Thyroid gland (tissue), 4 donors: ENCODE measurements around the gene PGA4. TPM values are rescaled to one million over a fixed set of nuclear protein-coding genes. Genes with fewer than 3 reads are reported as not detected.
"Not testable (repeated sequence)": the region's sequence is repeated elsewhere in the genome, so short reads cannot be mapped to it uniquely, and the experiment has no call there.

ENCODE experiments used
- DNase-seq, 2 donors: peaks; one replicate each; pipeline ENCODE4 v3.0.0-alpha.2; 2019
- H3K27ac ChIP-seq, 3 donors: fragments of 200-600 bp; sonication (generic); 1 replicate in 2 of 3; 2 replicates in 1 of 3; pipeline ENCODE4 v1.5.1; 2016 to 2019; ENCODE audit warnings: mild to moderate bottlenecking in 1 of 3, moderate library complexity in 1 of 3
- H3K27me3 ChIP-seq: fragments of 200-600 bp; sonication (generic); one replicate; pipeline ENCODE4 v1.5.1; 2019
- H3K36me3 ChIP-seq, 2 donors: fragments of 200-600 bp; sonication (generic); one replicate each; pipeline ENCODE4 v1.5.1; 2016 to 2019
- H3K4me1 ChIP-seq, 2 donors: fragments of 200-600 bp; sonication (generic); one replicate each; pipeline ENCODE4 v1.5.1; 2017 to 2019
- H3K4me3 ChIP-seq, 3 donors: fragments of 200-600 bp; sonication (generic); replicated peaks in 1 of 3; 1 replicate in 2 of 3; 2 replicates in 1 of 3; pipeline ENCODE4 v1.5.1; 2016; ENCODE audit warnings: mild to moderate bottlenecking in 1 of 3
- H3K9me3 ChIP-seq: fragments of 200-600 bp; sonication (generic); one replicate; pipeline ENCODE4 v1.5.1; 2017
- POLR2A ChIP-seq, 2 donors: fragments of 450-650 bp; IDR thresholded peaks; one replicate each; pipeline ENCODE4 v1.6.1; 2017; ENCODE audit warnings: antibody characterized with exemption in 2 of 2, mild to moderate bottlenecking in 2 of 2, moderate library complexity in 1 of 2
- WGBS, 2 donors: methylation state at CpG; one replicate each; pipeline ENCODE4 v1.1.5; 2017; 5-methylcytosine and 5-hydroxymethylcytosine counted together
- intact Hi-C: fragments of 100-400 bp; cut with DNase I; formaldehyde crosslinking; loops from one replicate; pipeline ENCODE4 v1.15.1; 2023
- total RNA-seq, 4 donors: library from RNA; depleted of rRNA; stranded (reverse); fragments of >200 nt; gene quantifications; one replicate each; pipeline ENCODE4 v1.2.3, GENCODE V29; 2016
- TF ChIP-seq, protein P1 (sequence below), 6 experiments: fragments of 200-600 bp in 3 of 6; fragments of 450-650 bp in 3 of 6; sonication (generic) in 3 of 6; IDR thresholded peaks; one replicate each; pipeline ENCODE4 v1.5.1; 2016 to 2019; ENCODE audit warnings: antibody characterized with exemption in 6 of 6, mild to moderate bottlenecking in 2 of 6, inconsistent platforms in 1 of 6, moderate library complexity in 1 of 6

PGA4 gene
- total RNA-seq, 4 donors from 2014 or later: 4.6 to 8.1 TPM; not detected in 2

DNA sequence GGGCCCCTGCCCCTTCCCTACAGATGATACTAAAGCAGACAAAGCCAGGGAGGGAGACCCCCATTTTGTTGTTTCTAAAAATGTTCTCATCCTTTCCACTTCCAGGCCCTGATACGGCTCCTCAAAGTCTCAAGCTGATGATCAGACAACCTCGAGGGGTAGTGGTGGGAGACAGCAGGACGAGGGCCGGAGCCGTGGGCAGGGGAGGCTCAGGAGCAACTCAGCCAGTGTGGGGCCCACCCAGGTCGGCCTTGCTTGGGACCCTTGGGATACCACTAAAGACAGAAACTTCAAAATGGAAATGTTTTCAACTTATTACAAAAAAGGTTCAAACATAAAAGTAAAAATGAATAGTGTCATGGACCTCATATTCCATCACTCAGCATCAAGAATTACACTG lies 45.7 kb upstream of the PGA4 start:
- Histone ChIP-seq H3K27ac (no peak overlapping the region), H3K4me1 (no peaks in the 10 kb centered on the region), H3K36me3 (no peaks in the 10 kb centered on the region), H3K27me3 (no peaks in the 10 kb centered on the region), H3K4me3 (no peak overlapping the region), H3K9me3 (no peaks in the 10 kb centered on the region)
- TF ChIP-seq, protein P1, sequence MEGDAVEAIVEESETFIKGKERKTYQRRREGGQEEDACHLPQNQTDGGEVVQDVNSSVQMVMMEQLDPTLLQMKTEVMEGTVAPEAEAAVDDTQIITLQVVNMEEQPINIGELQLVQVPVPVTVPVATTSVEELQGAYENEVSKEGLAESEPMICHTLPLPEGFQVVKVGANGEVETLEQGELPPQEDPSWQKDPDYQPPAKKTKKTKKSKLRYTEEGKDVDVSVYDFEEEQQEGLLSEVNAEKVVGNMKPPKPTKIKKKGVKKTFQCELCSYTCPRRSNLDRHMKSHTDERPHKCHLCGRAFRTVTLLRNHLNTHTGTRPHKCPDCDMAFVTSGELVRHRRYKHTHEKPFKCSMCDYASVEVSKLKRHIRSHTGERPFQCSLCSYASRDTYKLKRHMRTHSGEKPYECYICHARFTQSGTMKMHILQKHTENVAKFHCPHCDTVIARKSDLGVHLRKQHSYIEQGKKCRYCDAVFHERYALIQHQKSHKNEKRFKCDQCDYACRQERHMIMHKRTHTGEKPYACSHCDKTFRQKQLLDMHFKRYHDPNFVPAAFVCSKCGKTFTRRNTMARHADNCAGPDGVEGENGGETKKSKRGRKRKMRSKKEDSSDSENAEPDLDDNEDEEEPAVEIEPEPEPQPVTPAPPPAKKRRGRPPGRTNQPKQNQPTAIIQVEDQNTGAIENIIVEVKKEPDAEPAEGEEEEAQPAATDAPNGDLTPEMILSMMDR (IDR thresholded peaks at IDR 0.05): no peak
- TF ChIP-seq POLR2A (IDR thresholded peaks at IDR 0.05): no peak
- intact Hi-C loops: no loop called here
- WGBS, 2 donors: 54 to 60% methylated on average over 6 of the region's 6 CpGs
- DNase-seq: no peak

DNA sequence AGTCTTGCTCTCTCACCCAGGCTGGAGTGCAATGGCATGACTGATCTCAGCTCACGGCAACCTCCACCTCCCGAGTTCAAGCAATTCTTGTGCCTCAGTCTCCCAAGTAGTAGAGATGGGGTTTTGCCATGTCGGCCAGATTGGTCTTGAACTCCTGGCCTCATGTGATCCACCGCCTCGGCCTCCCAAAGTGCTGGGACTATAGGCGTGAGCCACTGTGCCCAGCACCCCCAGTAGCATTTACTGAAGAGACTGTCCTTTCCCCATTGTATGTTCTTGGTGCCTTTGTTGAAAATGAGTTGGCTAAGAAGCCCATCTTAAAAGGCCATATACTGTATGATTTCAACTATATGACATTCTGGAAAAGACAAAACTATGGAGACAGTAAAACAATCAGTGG lies 41.9 kb upstream of the PGA4 start:
- H3K27ac ChIP-seq, intact Hi-C loops, H3K27me3 ChIP-seq, H3K36me3 ChIP-seq, H3K9me3 ChIP-seq, DNase-seq, H3K4me1 ChIP-seq, H3K4me3 ChIP-seq: not testable (repeated sequence)
- 85 to 93% methylated on average over 6 of the region's 6 CpGs for WGBS, 2 donors

DNA sequence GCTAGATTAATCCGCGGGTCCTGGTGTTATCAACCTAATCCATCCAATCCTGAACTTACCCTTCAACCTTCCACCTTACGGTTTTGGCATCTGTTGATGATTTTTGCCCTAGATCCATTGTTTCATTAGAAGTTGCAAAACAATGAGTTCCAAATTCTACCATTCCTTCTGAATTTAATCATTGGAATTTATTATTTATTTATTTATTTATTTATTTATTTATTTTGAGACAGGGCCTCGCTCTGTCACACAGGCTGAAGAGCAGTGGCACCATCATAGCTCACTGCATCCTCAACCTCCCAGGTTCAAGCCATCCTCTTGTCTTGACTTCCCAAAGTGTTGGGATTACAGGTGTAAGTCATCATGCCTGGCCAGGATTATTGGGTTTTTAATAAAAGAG lies 40.7 kb upstream of the PGA4 start:
- TF ChIP-seq POLR2A (IDR thresholded peaks at IDR 0.05): no peak
- TF ChIP-seq, protein P1 (IDR thresholded peaks at IDR 0.05): no peak
- Histone ChIP-seq H3K27ac (no peak overlapping the region), H3K9me3 (no peaks in the 10 kb centered on the region), H3K4me1 (no peaks in the 10 kb centered on the region), H3K4me3 (no peak overlapping the region), H3K27me3 (no peaks in the 10 kb centered on the region), H3K36me3 (no peaks in the 10 kb centered on the region)
- intact Hi-C loops: no loop called here
- 94 to 97% methylated on average over 4 of the region's 4 CpGs for WGBS, 2 donors
- DNase-seq: no peak

DNA sequence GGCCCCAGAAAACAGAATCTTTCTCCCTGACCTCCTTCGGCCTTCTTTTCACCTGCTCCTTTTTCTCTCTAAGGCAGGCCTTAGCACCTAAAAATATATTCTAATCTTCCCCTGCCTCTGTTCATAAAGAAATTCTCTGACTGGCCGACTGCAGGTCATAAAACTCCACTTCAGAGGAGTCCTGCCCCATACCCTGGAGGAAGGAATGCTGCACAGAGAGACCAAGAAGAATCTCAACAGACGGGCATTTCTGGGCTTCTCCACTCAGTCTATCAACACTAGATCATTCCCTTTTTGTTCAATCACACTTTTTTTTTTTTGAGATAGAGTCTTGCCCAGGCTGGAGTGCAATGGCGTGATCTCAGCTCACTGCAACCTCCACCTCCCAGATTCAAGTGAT lies 38.5 kb upstream of the PGA4 start:
- DNase-seq: no peak
- 78 to 86% methylated on average over 4 of the region's 4 CpGs for whole genome bisulfite sequencing, 2 donors
- intact Hi-C loops: no loop called here
- H3K27me3 ChIP-seq: no peaks in the 10 kb centered on the region
- H3K4me3 ChIP-seq: no peak overlapping the region
- H3K27ac ChIP-seq: no peak overlapping the region
- no peaks in the 10 kb centered on the region for H3K9me3 ChIP-seq
- no peak for TF ChIP-seq POLR2A (IDR thresholded peaks at IDR 0.05)
- TF ChIP-seq, protein P1 (IDR thresholded peaks at IDR 0.05): no peak
- no peaks in the 10 kb centered on the region for H3K36me3 ChIP-seq
- no peaks in the 10 kb centered on the region for H3K4me1 ChIP-seq

DNA sequence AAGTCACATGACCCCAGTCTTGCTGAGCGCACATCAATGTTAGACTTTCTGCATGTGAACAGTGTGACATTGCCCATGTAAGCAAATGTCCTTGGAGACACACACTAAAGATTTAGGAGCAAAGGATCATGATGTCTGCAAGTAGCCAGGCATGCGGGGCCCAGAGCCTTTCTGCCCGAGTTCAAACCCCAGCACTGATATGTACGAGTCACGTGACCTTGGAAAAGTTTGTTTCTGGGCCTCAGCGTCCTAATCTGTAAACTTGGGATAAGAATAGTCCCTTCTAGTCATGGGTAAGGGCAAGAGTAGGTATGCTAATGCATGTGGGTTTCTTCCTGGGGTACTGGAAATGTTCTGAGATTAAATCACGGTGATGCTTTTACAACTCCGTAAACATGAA lies 35.6 kb upstream of the PGA4 start:
- no peaks in the 10 kb centered on the region for H3K36me3 ChIP-seq
- H3K4me3 ChIP-seq: no peak overlapping the region
- H3K4me1 ChIP-seq: no peaks in the 10 kb centered on the region
- 90 to 91% methylated on average over 8 of the region's 8 CpGs for WGBS, 2 donors
- H3K9me3 ChIP-seq: no peaks in the 10 kb centered on the region
- intact Hi-C loops: loop anchor here (2.0 to 5.0 kb wide), 2 partner anchors 54 to 216 kb away; partner anchors contain the start of gene CD6
- DNase-seq: no peak
- no peak overlapping the region for H3K27ac ChIP-seq
- no peaks in the 10 kb centered on the region for H3K27me3 ChIP-seq
- TF ChIP-seq, protein P1 (IDR thresholded peaks at IDR 0.05): no peak
- no peak for TF ChIP-seq POLR2A (IDR thresholded peaks at IDR 0.05)
